IMR-90 (cell line): ENCODE measurements around the gene FCGR2B. TPM values are rescaled to one million over a fixed set of nuclear protein-coding genes. Genes with fewer than 3 reads are reported as not detected.

Experiments
- ATAC-seq: fragments of 200-7000 bp; cut with Tn5 transposase; 2 replicates; pipeline ENCODE4 v1.9.1; 2020; ENCODE audit warnings: low read depth, mild to moderate bottlenecking, moderate library complexity
- BruUV-seq: library from RNA; stranded (reverse); fragments of 400-500 nt; replicated peaks from 2 replicates; lab custom pipeline; 2021; lab: Mats Ljungman, UMichigan
- CTCF ChIA-PET: fragments of 300-600 bp; formaldehyde crosslinking; extraction: SDS; loops from one replicate; lab custom pipeline; 2021; ENCODE audit warnings: antibody characterized with exemption; lab: Yijun Ruan, JAX
- POLR2A ChIA-PET: fragments of 300-600 bp; sonication (Branson Sonifier 250); formaldehyde crosslinking; loops from one replicate; lab custom pipeline; 2022; ENCODE audit warnings: antibody characterized with exemption; ENCODE audit not compliant: unreplicated experiment; lab: Charles Lee
- DNase-seq: peaks from one replicate; pipeline ENCODE4 v3.0.0; 2013
- H2AFZ ChIP-seq: replicated peaks from 2 replicates; pipeline ENCODE3; 2013; ENCODE audit warnings: low read length, mild to moderate bottlenecking; ENCODE audit not compliant: poor library complexity
- H2AK5ac ChIP-seq: 2 replicates; pipeline ENCODE4 v1.6.1; 2013; ENCODE audit warnings: low read depth, low read length, inconsistent platforms
- H2AK9ac ChIP-seq: replicated peaks from 2 replicates; pipeline ENCODE3; 2013; ENCODE audit warnings: mild to moderate bottlenecking, low read depth, low read length, moderate library complexity; ENCODE audit not compliant: poor library complexity
- H2BK120ac ChIP-seq: 2 replicates; pipeline ENCODE4 v1.6.1; 2013; ENCODE audit warnings: low read depth, low read length, inconsistent platforms
- H2BK15ac ChIP-seq: 3 replicates; pipeline ENCODE4 v1.6.1; 2013; ENCODE audit warnings: low read depth, low read length, inconsistent platforms
- H2BK20ac ChIP-seq: 2 replicates; pipeline ENCODE4 v1.6.1; 2013; ENCODE audit warnings: low read depth, mild to moderate bottlenecking, inconsistent platforms, low read length, moderate library complexity
- H2BK5ac ChIP-seq: 2 replicates; pipeline ENCODE4 v1.6.1; 2013; ENCODE audit warnings: mild to moderate bottlenecking, low read depth, low read length, inconsistent platforms; ENCODE audit not compliant: poor library complexity, severe bottlenecking
- H3K14ac ChIP-seq: replicated peaks from 2 replicates; pipeline ENCODE4 v1.6.1; 2013; ENCODE audit warnings: low read depth, low read length, inconsistent platforms
- H3K18ac ChIP-seq: 2 replicates; pipeline ENCODE4 v1.6.1; 2013; ENCODE audit warnings: low read depth, low read length, control low read depth
- H3K23ac ChIP-seq: 2 replicates; pipeline ENCODE4 v1.6.1; 2013; ENCODE audit warnings: low read depth, low read length, inconsistent platforms
- H3K27ac ChIP-seq: 2 replicates; pipeline ENCODE4 v1.5.1; 2013; ENCODE audit warnings: mild to moderate bottlenecking, control low read depth, low read length; ENCODE audit not compliant: insufficient read depth
- H3K27me3 ChIP-seq: 2 replicates; pipeline ENCODE4 v1.6.1; 2013; ENCODE audit warnings: low read length; ENCODE audit not compliant: control insufficient read depth, insufficient read depth
- H3K36me3 ChIP-seq: 2 replicates; pipeline ENCODE4 v1.6.1; 2013; ENCODE audit warnings: low read length, mixed read lengths; ENCODE audit not compliant: control insufficient read depth, insufficient read depth
- H3K4ac ChIP-seq: 2 replicates; pipeline ENCODE4 v1.6.1; 2013; ENCODE audit warnings: low read depth, low read length, inconsistent platforms
- H3K4me1 ChIP-seq: 2 replicates; pipeline ENCODE4 v1.6.1; 2013; ENCODE audit warnings: low read length, mixed read lengths; ENCODE audit not compliant: control insufficient read depth, insufficient read depth
- H3K4me2 ChIP-seq: 2 replicates; pipeline ENCODE4 v1.6.1; 2013; ENCODE audit warnings: low read depth, mild to moderate bottlenecking, control low read depth, low read length, moderate library complexity
- H3K4me3 ChIP-seq: 2 replicates; pipeline ENCODE4 v1.5.1; 2013; ENCODE audit warnings: low read depth, mild to moderate bottlenecking, control low read depth, low read length, moderate library complexity; ENCODE audit not compliant: insufficient read depth
- H3K56ac ChIP-seq: 2 replicates; pipeline ENCODE4 v1.6.1; 2013; ENCODE audit warnings: low read length, inconsistent platforms; ENCODE audit not compliant: insufficient read depth; ENCODE audit errors: extremely low read depth
- H3K79me1 ChIP-seq, 2 experiments: 2 replicates each; pipeline ENCODE4 v1.6.1; 2013; ENCODE audit warnings: low read length in 2 of 2, inconsistent platforms in 1 of 2, low read depth in 1 of 2
- H3K9ac ChIP-seq: 2 replicates; pipeline ENCODE4 v1.6.1; 2013; ENCODE audit warnings: low read depth, low read length, control low read depth
- H3K9me1 ChIP-seq: 2 replicates; pipeline ENCODE4 v1.6.1; 2013; ENCODE audit warnings: low read length, inconsistent platforms; ENCODE audit not compliant: insufficient read depth
- H3K9me3 ChIP-seq: 2 replicates; pipeline ENCODE4 v1.6.1; 2013; ENCODE audit warnings: low read length; ENCODE audit not compliant: control insufficient read depth, insufficient read depth
- H4K20me1 ChIP-seq: 2 replicates; pipeline ENCODE4 v1.6.1; 2013; ENCODE audit warnings: low read length, inconsistent platforms; ENCODE audit not compliant: insufficient read depth
- H4K5ac ChIP-seq: 2 replicates; pipeline ENCODE4 v1.6.1; 2013; ENCODE audit warnings: mild to moderate bottlenecking, low read depth, low read length, control low read depth
- H4K8ac ChIP-seq, 2 experiments: 2 replicates each; pipeline ENCODE4 v1.6.1; 2013; ENCODE audit warnings: low read depth in 2 of 2, low read length in 2 of 2, control low read depth in 1 of 2, inconsistent platforms in 1 of 2
- H4K91ac ChIP-seq: 2 replicates; pipeline ENCODE4 v1.6.1; 2013; ENCODE audit warnings: low read depth, low read length, inconsistent platforms; ENCODE audit not compliant: insufficient read depth
- MAZ ChIP-seq: IDR thresholded peaks from 2 replicates; pipeline ENCODE4 v1.6.1; 2012; ENCODE audit warnings: low read depth, mild to moderate bottlenecking, low read length, improper control_type of control experiment, moderate library complexity, borderline replicate concordance
- MXI1 ChIP-seq: IDR thresholded peaks from 2 replicates; pipeline ENCODE4 v1.6.1; 2012; ENCODE audit warnings: low read depth, mild to moderate bottlenecking, low read length, moderate library complexity, borderline replicate concordance
- RAD21 ChIP-seq: IDR thresholded peaks from 2 replicates; pipeline ENCODE4 v1.6.1; 2012; ENCODE audit warnings: low read length, improper control_type of control experiment
- RCOR1 ChIP-seq: IDR thresholded peaks from 2 replicates; pipeline ENCODE4 v1.6.1; 2012; ENCODE audit warnings: mild to moderate bottlenecking, low read length, improper control_type of control experiment; ENCODE audit not compliant: insufficient replicate concordance
- WGBS, 2 experiments: methylation state at CpG; one replicate each; pipeline versions ENCODE4 v1.1.5 to v1.1.7; 2013; ENCODE audit warnings: missing lambda C conversion rate in 2 of 2; ENCODE audit not compliant: insufficient read length in 1 of 2; ENCODE audit errors: extremely low coverage in 2 of 2; 5-methylcytosine and 5-hydroxymethylcytosine counted together
- dilution Hi-C: fragments of 300-500 bp; cut with HindIII; formaldehyde crosslinking; loops from one replicate; pipeline ENCODE4 v1.14.3; 2018; ENCODE audit warnings: low sequenced_read_pairs; ENCODE audit not compliant: unreplicated experiment
- in situ Hi-C: fragments of 300-500 bp; cut with MboI; formaldehyde crosslinking; loops from 3 replicates; pipeline ENCODE4 v1.14.3; 2019; ENCODE audit warnings: low sequenced_read_pairs, inconsistent platforms, mixed read lengths
- intact Hi-C: fragments of 100-400 bp; cut with micrococcal nuclease; formaldehyde crosslinking; loops from 2 replicates; pipeline ENCODE4 v1.10.0; 2022
- polyA plus RNA-seq, 3 experiments: library from polyadenylated mRNA; depleted of rRNA; stranded (reverse); fragments of >200 nt; gene quantifications; 2 replicates each; pipeline ENCODE4 v1.2.3, GENCODE V29; 2012; ENCODE audit warnings: low replicate concordance in 1 of 3
- total RNA-seq: library from RNA; depleted of rRNA; stranded (reverse); fragments of >200 nt; gene quantifications from 2 replicates; pipeline ENCODE4 v1.2.3, GENCODE V29; 2012
- TF ChIP-seq, protein P1 (sequence below): conservative IDR thresholded peaks from 2 replicates; pipeline ENCODE4 v1.5.1; 2012; ENCODE audit warnings: mild to moderate bottlenecking, low read depth, low read length, improper control_type of control experiment

The FCGR2B gene
- total and polyA plus RNA-seq, 2 of the 4 experiments (the other 2 are of a cell fraction), result not detected

DNA sequence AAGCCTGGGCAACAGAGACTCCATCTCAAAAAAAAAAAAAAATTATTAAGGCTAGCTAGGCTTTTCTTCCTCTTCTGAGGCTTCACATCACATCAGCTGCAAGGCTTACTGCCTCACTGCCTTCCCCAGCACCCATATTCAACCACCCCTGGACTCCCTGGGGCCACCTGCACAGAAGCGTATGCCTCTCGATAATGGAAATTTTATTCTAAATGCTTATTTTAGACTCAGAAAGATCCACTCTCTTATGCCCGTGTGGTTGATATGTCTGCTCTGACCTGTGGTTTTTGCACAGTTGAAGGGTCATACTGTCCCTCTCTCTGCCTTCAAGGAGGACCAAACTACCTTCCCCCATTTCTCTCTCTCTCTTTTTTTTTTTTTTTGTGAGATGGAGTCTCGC, 42.6 kb downstream of the FCGR2B start:
- intact Hi-C loops (no loop called here), in situ Hi-C loops (no loop called here), dilution Hi-C loops (no loop called here)
- H2BK5ac ChIP-seq, result peak overlapping the region; percentile 61
- no peaks in the 10 kb centered on the region for H3K36me3 ChIP-seq
- no peak overlapping the region for H2AFZ ChIP-seq
- ATAC-seq (no peak), DNase-seq (no peak)
- no peak overlapping the region for H3K23ac ChIP-seq
- no peak overlapping the region for H3K4me2 ChIP-seq
- peaks cover 6% of the 10 kb centered on the region; the same call in 1 of the 2 replicates for H3K9me1 ChIP-seq
- ChIA-PET POLR2A (no interaction called here), CTCF (no interaction called here)
- H2AK5ac ChIP-seq, result peak overlapping the region; percentile 33; the same call in 1 of the 2 replicates
- H4K91ac ChIP-seq, result no peak overlapping the region
- WGBS, 2 experiments, result no CpG with 5 or more reads among the region's 4 CpGs
- H3K56ac ChIP-seq, result no peak overlapping the region
- no peak overlapping the region for H3K9ac ChIP-seq
- H2BK20ac ChIP-seq, result no peak overlapping the region
- H2BK15ac ChIP-seq, result 0 out of 3 replicates have a peak overlapping the region, but pooled peaks have one; percentile 67
- no peaks in the 10 kb centered on the region for H3K79me1 ChIP-seq
- H4K5ac ChIP-seq, result no peak overlapping the region
- H3K9me3 ChIP-seq, result no peaks in the 10 kb centered on the region
- peak overlapping the region; percentile 33; the same call in 1 of the 2 replicates for H3K14ac ChIP-seq
- H3K4me1 ChIP-seq, result peaks cover 11% of the 10 kb centered on the region
- H3K4ac ChIP-seq, result peak overlapping the region; percentile 2; the same call in 1 of the 2 replicates
- H4K8ac ChIP-seq, result peak overlapping the region; percentile 6 to 43; a peak in 1 of 4 replicates
- H3K18ac ChIP-seq, result peak overlapping the region; percentile 59; the same call in 1 of the 2 replicates
- H4K20me1 ChIP-seq, result peaks cover 4% of the 10 kb centered on the region; the same call in 1 of the 2 replicates
- H2BK120ac ChIP-seq, result no peak overlapping the region
- no TSS peak for BruUV-seq
- H3K27me3 ChIP-seq, result no peaks in the 10 kb centered on the region
- H2AK9ac ChIP-seq, result no peak overlapping the region
- H3K4me3 ChIP-seq, result no peak overlapping the region
- H3K27ac ChIP-seq, result no peak overlapping the region
- TF ChIP-seq MXI1 (no peak), MAZ (no peak), RAD21 (no peak), RCOR1 (no peak)
- TF ChIP-seq, protein P1, sequence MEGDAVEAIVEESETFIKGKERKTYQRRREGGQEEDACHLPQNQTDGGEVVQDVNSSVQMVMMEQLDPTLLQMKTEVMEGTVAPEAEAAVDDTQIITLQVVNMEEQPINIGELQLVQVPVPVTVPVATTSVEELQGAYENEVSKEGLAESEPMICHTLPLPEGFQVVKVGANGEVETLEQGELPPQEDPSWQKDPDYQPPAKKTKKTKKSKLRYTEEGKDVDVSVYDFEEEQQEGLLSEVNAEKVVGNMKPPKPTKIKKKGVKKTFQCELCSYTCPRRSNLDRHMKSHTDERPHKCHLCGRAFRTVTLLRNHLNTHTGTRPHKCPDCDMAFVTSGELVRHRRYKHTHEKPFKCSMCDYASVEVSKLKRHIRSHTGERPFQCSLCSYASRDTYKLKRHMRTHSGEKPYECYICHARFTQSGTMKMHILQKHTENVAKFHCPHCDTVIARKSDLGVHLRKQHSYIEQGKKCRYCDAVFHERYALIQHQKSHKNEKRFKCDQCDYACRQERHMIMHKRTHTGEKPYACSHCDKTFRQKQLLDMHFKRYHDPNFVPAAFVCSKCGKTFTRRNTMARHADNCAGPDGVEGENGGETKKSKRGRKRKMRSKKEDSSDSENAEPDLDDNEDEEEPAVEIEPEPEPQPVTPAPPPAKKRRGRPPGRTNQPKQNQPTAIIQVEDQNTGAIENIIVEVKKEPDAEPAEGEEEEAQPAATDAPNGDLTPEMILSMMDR, result no peak
